NT2/D1 (cell line): ENCODE data around the gene ATP5F1C.

Experiments used
- SUZ12 ChIP-seq: IDR thresholded peaks from 2 replicates; pipeline ENCODE4 v1.6.1; 2011; ENCODE audit not compliant: insufficient read length, insufficient read depth; ENCODE audit errors: extremely low read depth
- ZNF274 ChIP-seq: IDR thresholded peaks from 2 replicates; pipeline ENCODE4 v1.6.1; 2011; ENCODE audit warnings: mild to moderate bottlenecking, low read depth, low read length

- TF ChIP-seq SUZ12: no peak
- no peak for TF ChIP-seq ZNF274
Observed at GRCh38 chr10:7811000-7811399, 23.0 kb downstream of the ATP5F1C start.
